ENCODE measurements around the gene PNMA6F. TPM values are rescaled to one million over a fixed set of nuclear protein-coding genes. Genes with fewer than 3 reads are reported as not detected.

Gene PNMA6F
- total and polyA plus RNA-seq, 2 of the 8 experiments (the other 6 are each of a cell fraction or from before 2014, with no cell fraction given) = 0.12 to 0.22 TPM

DNA sequence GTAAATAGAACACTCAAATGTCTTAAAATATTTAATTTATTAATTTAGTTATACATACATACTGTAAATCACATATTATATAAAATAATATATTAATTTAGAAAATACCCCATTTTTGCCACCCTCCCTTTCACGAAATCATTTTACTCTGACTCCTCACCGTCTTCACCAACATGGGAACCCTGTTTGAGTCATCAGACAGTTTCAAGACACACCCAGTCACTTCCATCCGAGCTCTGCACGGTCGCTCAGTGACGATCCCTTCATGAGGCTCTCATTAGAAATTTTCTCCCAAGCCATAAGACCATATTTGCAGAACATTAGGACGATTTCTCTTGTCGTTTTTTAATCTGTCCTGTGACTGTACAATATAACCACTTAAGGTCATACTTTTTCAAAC, 26.9 kb upstream of the PNMA6F start:
- 98% methylated on average over 8 of the region's 8 CpGs; no CpG with 5 or more reads in 1 of the 2 experiments for WGBS, 2 experiments (ENCODE audit: extremely low coverage in 1 of 2, insufficient coverage in 1 of 2, insufficient read length in 1 of 2, insufficient replicate concordance in 2 of 2, low coverage in 1 of 2, low lambda C conversion rate in 2 of 2, missing lambda C conversion rate in 1 of 2)
- DNase-seq (ENCODE audit: low read depth in 1 of 2, low spot score in 2 of 2) (no peak), FAIRE-seq (no peak)
- H2AFZ ChIP-seq (ENCODE audit: low read length) = no peak overlapping the region
- no peak overlapping the region for H3K56ac ChIP-seq (replicated peaks; ENCODE audit: insufficient read length, low read depth, low read length)
- no peaks in the 10 kb centered on the region for H3K79me1 ChIP-seq (ENCODE audit: low read depth, low read length)
- no peaks in the 10 kb centered on the region for H3K79me2 ChIP-seq (ENCODE audit: control insufficient read depth in 1 of 2, insufficient read depth in 2 of 2, low read length in 2 of 2)
- no peak overlapping the region for H3K4me2 ChIP-seq (ENCODE audit: insufficient read depth in 1 of 2, low read depth in 2 of 2, low read length in 2 of 2)
- TF ChIP-seq RBBP5 (IDR thresholded peaks at IDR 0.05; ENCODE audit: borderline replicate concordance, low read depth, low read length) (no peak), TAF7 (optimal IDR thresholded peaks at IDR 0.05; ENCODE audit: borderline replicate concordance, low read depth, low read length) (no peak), ZNF274 (IDR thresholded peaks at IDR 0.05; ENCODE audit: borderline replicate concordance, extremely low read depth, low read length) (no peak), BCL11A (IDR thresholded peaks at IDR 0.05; ENCODE audit: low read depth in 2 of 2, low read length in 2 of 2) (no peak), YY1 (IDR thresholded peaks at IDR 0.05; ENCODE audit: low read depth, low read length) (no peak), CEBPB (IDR thresholded peaks at IDR 0.05; ENCODE audit: low read depth, low read length) (no peak)
- no peak overlapping the region for H3K9ac ChIP-seq (replicated peaks in 1 of 4; ENCODE audit: extremely low read depth in 1 of 4, low read depth in 3 of 4, low read length in 3 of 4)
- H2BK12ac ChIP-seq (ENCODE audit: low read depth, low read length) = no peak overlapping the region
- H3K4me3 ChIP-seq (ENCODE audit: extremely low read depth in 1 of 4, insufficient read depth in 2 of 4, low read depth in 3 of 4, low read length in 4 of 4) = no peak overlapping the region
- H3K23me2 ChIP-seq (ENCODE audit: low read depth, low read length) = no peaks in the 10 kb centered on the region
- H2BK5ac ChIP-seq (ENCODE audit: low read depth, low read length) = no peak overlapping the region
- H3K36me3 ChIP-seq (ENCODE audit: control insufficient read depth in 2 of 4, insufficient read depth in 4 of 4, low read length in 3 of 4) = peaks cover 0 to 19% (median 8%) of the 10 kb centered on the region in 4 experiments; a peak in 5 of 8 replicates
- no peak overlapping the region for H4K5ac ChIP-seq (ENCODE audit: insufficient read length, low read depth, low read length)
- ChIA-PET POLR2A (ENCODE audit: partially characterized antibody) (interaction anchor here (0.9 kb wide), 1 partner anchor 10 kb away, joined by 3 read pairs; no protein-coding TSS in a partner anchor), CTCF (ENCODE audit: partially characterized antibody) (no interaction called here)
- no peak overlapping the region for H3K23ac ChIP-seq (ENCODE audit: insufficient read length)
- no peak overlapping the region for H4K8ac ChIP-seq (ENCODE audit: extremely low read depth, insufficient read depth, low read length)
- H4K91ac ChIP-seq (replicated peaks; ENCODE audit: insufficient read length, low read length) = no peak overlapping the region
- H3K4ac ChIP-seq (replicated peaks; ENCODE audit: insufficient read length, low read depth, low read length) = no peak overlapping the region
- H2AK5ac ChIP-seq (ENCODE audit: low read depth, low read length) = no peak overlapping the region
- H3K9me3 ChIP-seq (ENCODE audit: insufficient read depth in 2 of 2, low read depth in 1 of 2, low read length in 1 of 2) = no peaks in the 10 kb centered on the region
- H3K27ac ChIP-seq (ENCODE audit: low read depth, low read length) = no peak overlapping the region
- H2BK120ac ChIP-seq (replicated peaks; ENCODE audit: low read depth, low read length) = no peak overlapping the region
- H3K27me3 ChIP-seq (replicated peaks in 1 of 4; ENCODE audit: control insufficient read depth in 3 of 4, extremely low read depth in 1 of 4, insufficient read depth in 3 of 4, low read length in 3 of 4) = no peaks in the 10 kb centered on the region
- peaks cover 0 to 2% (median 0%) of the 10 kb centered on the region in 4 experiments; a peak in 1 of 7 replicates for H3K4me1 ChIP-seq (replicated peaks in 1 of 4; ENCODE audit: control insufficient read depth in 3 of 4, insufficient read depth in 4 of 4, low read length in 3 of 4)
- no peak overlapping the region for H3K18ac ChIP-seq (ENCODE audit: extremely low read depth, low read length)
- no peaks in the 10 kb centered on the region for H4K20me1 ChIP-seq (replicated peaks in 1 of 2; ENCODE audit: control insufficient read depth in 1 of 2, insufficient read depth in 2 of 2, low read length in 2 of 2)
- H3K14ac ChIP-seq (ENCODE audit: insufficient read length) = no peak overlapping the region
- no peak overlapping the region for H2BK15ac ChIP-seq (ENCODE audit: low read length)
- no peak overlapping the region for H2BK20ac ChIP-seq (ENCODE audit: low read length)

All from H1 (cell line).